ENCODE measurements around the gene ATL3. TPM values are rescaled to one million over a fixed set of nuclear protein-coding genes. Genes with fewer than 3 reads are reported as not detected.

The ATL3 gene
- total RNA-seq, 2 experiments from 2014 or later, result 23.2 to 37.9 TPM

DNA sequence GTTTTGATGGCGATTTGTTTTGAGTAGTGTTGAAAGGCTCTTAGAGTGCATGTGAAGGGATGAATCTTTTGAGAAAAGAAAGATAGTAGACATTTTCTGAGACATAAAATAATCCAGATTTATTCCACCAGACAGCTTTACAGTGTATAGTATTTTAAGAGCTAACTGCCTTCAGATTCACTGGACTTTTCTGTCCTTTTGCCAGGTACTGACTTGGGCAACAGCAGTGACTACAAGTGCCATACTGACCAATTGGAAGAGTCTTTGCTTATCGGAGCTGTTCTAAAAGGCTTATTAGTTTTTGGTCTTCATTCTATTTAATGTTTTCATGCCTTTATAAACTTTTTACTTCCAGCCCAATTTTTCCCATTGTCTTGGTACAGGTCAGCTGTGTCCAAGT lies 42.6 kb upstream of the ATL3 start:
- Histone ChIP-seq H3K4me1 (ENCODE audit: insufficient read depth, low read length, poor library complexity, severe bottlenecking) (no peaks in the 10 kb centered on the region), H3K9me3 (ENCODE audit: low read length) (no peaks in the 10 kb centered on the region), H3K79me2 (ENCODE audit: insufficient read depth, low read depth, low read length) (peaks cover 16% of the 10 kb centered on the region; the same call in 1 of the 2 replicates), H4K20me1 (ENCODE audit: insufficient read depth, low read length) (no peaks in the 10 kb centered on the region), H3K27ac (ENCODE audit: low read depth, low read length, poor library complexity, severe bottlenecking) (no peak overlapping the region), H3K4me2 (ENCODE audit: low read length) (no peak overlapping the region), H2AFZ (ENCODE audit: low read length) (no peak overlapping the region), H3K4me3 (ENCODE audit: low read depth, low read length, poor library complexity, severe bottlenecking) (no peak overlapping the region), H3K9me2 (ENCODE audit: insufficient read depth, low read length) (no peaks in the 10 kb centered on the region), H3K36me3 (ENCODE audit: insufficient read depth, low read length) (peaks cover 7% of the 10 kb centered on the region; the same call in 1 of the 2 replicates)
- TF ChIP-seq EZH2phosphoT487 (IDR thresholded peaks at IDR 0.05; ENCODE audit: borderline replicate concordance, low read depth, low read length), result no peak
- TF ChIP-seq, protein P1, sequence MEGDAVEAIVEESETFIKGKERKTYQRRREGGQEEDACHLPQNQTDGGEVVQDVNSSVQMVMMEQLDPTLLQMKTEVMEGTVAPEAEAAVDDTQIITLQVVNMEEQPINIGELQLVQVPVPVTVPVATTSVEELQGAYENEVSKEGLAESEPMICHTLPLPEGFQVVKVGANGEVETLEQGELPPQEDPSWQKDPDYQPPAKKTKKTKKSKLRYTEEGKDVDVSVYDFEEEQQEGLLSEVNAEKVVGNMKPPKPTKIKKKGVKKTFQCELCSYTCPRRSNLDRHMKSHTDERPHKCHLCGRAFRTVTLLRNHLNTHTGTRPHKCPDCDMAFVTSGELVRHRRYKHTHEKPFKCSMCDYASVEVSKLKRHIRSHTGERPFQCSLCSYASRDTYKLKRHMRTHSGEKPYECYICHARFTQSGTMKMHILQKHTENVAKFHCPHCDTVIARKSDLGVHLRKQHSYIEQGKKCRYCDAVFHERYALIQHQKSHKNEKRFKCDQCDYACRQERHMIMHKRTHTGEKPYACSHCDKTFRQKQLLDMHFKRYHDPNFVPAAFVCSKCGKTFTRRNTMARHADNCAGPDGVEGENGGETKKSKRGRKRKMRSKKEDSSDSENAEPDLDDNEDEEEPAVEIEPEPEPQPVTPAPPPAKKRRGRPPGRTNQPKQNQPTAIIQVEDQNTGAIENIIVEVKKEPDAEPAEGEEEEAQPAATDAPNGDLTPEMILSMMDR (conservative IDR thresholded peaks at IDR 0.05; ENCODE audit: low read length), result no peak
- DNase-seq (ENCODE audit: low spot score), result no peak
- ChIA-PET CTCF (ENCODE audit: unreplicated experiment) (no interaction called here), POLR2A (interaction anchor here (0.8 kb wide), 1 partner anchor 13 kb away, joined by 4 read pairs; no protein-coding TSS in a partner anchor)
- no TSS peak for BruUV-seq (replicated peaks)
- intact Hi-C loops (cut with micrococcal nuclease; ENCODE audit: unreplicated experiment), result no loop called here

DNA sequence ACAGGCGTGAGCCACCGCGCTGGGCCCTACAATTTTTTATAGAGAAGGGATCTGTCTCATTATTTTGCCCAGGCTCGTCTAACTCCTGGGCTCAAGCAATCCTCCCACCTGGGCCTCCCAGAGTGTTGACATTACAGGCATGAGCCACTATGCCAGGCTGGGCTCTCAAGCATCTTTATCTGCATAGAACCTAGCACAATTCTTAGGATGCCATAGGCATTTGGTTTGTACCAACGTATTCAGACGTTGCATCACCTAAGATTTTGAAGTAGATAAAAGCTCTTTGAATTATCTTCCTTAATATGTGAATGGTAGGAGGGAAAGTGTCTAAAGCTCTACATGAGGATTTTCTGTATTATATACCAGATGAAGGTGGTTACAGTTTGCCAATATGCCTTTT lies 40.7 kb upstream of the ATL3 start:
- Histone ChIP-seq H4K20me1 (ENCODE audit: insufficient read depth, low read length) (no peaks in the 10 kb centered on the region), H3K27ac (ENCODE audit: low read depth, low read length, poor library complexity, severe bottlenecking) (no peak overlapping the region), H3K4me1 (ENCODE audit: insufficient read depth, low read length, poor library complexity, severe bottlenecking) (no peaks in the 10 kb centered on the region), H3K4me2 (ENCODE audit: low read length) (no peak overlapping the region), H3K9me2 (ENCODE audit: insufficient read depth, low read length) (no peaks in the 10 kb centered on the region), H3K36me3 (ENCODE audit: insufficient read depth, low read length) (0 out of 2 replicates have a peak, but pooled peaks cover 4% of the 10 kb centered on the region), H2AFZ (ENCODE audit: low read length) (no peak overlapping the region), H3K79me2 (ENCODE audit: insufficient read depth, low read depth, low read length) (peaks cover 18% of the 10 kb centered on the region), H3K4me3 (ENCODE audit: low read depth, low read length, poor library complexity, severe bottlenecking) (no peak overlapping the region), H3K9me3 (ENCODE audit: low read length) (no peaks in the 10 kb centered on the region)
- no peak for DNase-seq (ENCODE audit: low spot score)
- intact Hi-C loops (cut with micrococcal nuclease; ENCODE audit: unreplicated experiment), result no loop called here
- POLR2A ChIA-PET, result interaction anchor here (0.7 to 1.8 kb wide), 4 partner anchors 10 to 86 kb away, joined by 3 to 5 read pairs (median 4); no protein-coding TSS in a partner anchor
- CTCF ChIA-PET (ENCODE audit: unreplicated experiment), result no interaction called here
- TF ChIP-seq, protein P1 (conservative IDR thresholded peaks at IDR 0.05; ENCODE audit: low read length), result no peak
- no peak for TF ChIP-seq EZH2phosphoT487 (IDR thresholded peaks at IDR 0.05; ENCODE audit: borderline replicate concordance, low read depth, low read length)
- no TSS peak for BruUV-seq (replicated peaks)

DNA sequence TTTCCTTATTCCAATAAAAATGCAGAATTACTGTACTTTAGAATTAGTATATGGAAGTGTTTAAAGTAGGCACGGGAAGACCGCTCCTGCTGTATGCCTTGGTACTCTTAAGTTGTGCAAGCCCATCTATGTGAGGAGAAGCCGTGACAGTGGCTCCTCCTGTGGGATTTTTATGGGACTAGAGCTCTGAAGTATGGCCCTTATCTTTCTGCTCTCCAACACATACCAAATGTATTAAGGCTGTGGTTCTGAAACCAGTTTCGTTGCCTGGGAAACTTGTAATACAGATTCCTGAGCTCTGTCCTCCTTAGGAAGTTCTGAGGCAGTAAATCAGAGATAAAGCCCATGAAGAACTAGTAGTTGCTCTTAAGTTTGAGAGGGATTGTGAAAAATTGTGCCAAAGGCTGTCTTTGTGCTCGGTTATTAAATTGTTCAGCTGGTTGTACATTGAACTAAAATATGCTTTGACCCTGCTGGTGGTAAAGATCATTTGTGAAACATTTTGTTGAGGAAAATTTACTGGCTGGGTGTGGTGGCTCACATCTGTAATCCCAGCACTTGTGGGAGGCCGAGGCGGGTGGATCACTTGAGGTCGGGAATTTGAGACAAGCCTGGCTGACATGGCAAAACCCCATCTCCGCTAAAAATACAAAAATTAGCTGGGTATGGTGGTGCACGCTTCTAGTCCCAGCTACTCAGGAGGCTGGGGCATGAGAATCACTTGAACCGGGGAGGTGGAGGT lies 39.5 kb upstream of the ATL3 start:
- no peak for DNase-seq (ENCODE audit: low spot score)
- no peak for TF ChIP-seq EZH2phosphoT487 (IDR thresholded peaks at IDR 0.05; ENCODE audit: borderline replicate concordance, low read depth, low read length)
- TF ChIP-seq, protein P1 (conservative IDR thresholded peaks at IDR 0.05; ENCODE audit: low read length), result no peak
- Histone ChIP-seq H3K4me1 (ENCODE audit: insufficient read depth, low read length, poor library complexity, severe bottlenecking) (no peaks in the 10 kb centered on the region), H2AFZ (ENCODE audit: low read length) (no peak overlapping the region), H3K4me2 (ENCODE audit: low read length) (no peak overlapping the region), H3K27ac (ENCODE audit: low read depth, low read length, poor library complexity, severe bottlenecking) (no peak overlapping the region), H3K9me3 (ENCODE audit: low read length) (no peaks in the 10 kb centered on the region), H3K36me3 (ENCODE audit: insufficient read depth, low read length) (0 out of 2 replicates have a peak, but pooled peaks cover 4% of the 10 kb centered on the region), H3K9me2 (ENCODE audit: insufficient read depth, low read length) (no peaks in the 10 kb centered on the region), H4K20me1 (ENCODE audit: insufficient read depth, low read length) (no peaks in the 10 kb centered on the region), H3K79me2 (ENCODE audit: insufficient read depth, low read depth, low read length) (peaks cover 18% of the 10 kb centered on the region), H3K4me3 (ENCODE audit: low read depth, low read length, poor library complexity, severe bottlenecking) (no peak overlapping the region)
- intact Hi-C loops (cut with micrococcal nuclease; ENCODE audit: unreplicated experiment), result no loop called here
- POLR2A ChIA-PET, result interaction anchor here (0.7 to 1.8 kb wide), 3 partner anchors 9 to 28 kb away, joined by 3 to 4 read pairs (median 3); no protein-coding TSS in a partner anchor
- no TSS peak for BruUV-seq (replicated peaks)
- CTCF ChIA-PET (ENCODE audit: unreplicated experiment), result interaction anchor here (0.6 kb wide), 1 partner anchor 592 kb away, joined by 3 read pairs; no protein-coding TSS in a partner anchor
